HG02610 (cell line): Measurements from ENCODE around the gene PRDX4.
A peak's percentile ranks its signal among the peaks of the same experiment; 100 is the strongest.
"Not testable (repeated sequence)": the region's sequence is repeated elsewhere in the genome, so short reads cannot be mapped to it uniquely, and the experiment has no call there.

Source experiments
- ATAC-seq: cut with Tn5 transposase; IDR thresholded peaks from one replicate; pipeline ENCODE4 v1.9.1; 2021; ENCODE audit warnings: mild to moderate bottlenecking, moderate library complexity; ENCODE audit not compliant: unreplicated experiment

Gene PRDX4

GRCh38 chrX:23670528-23670927 is 3.2 kb downstream of the PRDX4 start:
- ATAC-seq = no peak

GRCh38 chrX:23673108-23673507 is 5.8 kb downstream of the PRDX4 start:
- no peak for ATAC-seq

- ATAC-seq = not testable (repeated sequence)
These were observed 9.2 kb downstream of the PRDX4 start for GRCh38 chrX:23676486-23676885.

- no peak for ATAC-seq
These were observed 24.9 kb downstream of the PRDX4 start for GRCh38 chrX:23692166-23692565.

GRCh38 chrX:23694606-23695005 is 27.3 kb downstream of the PRDX4 start:
- ATAC-seq = peak; percentile 57

- no peak for ATAC-seq
These were observed 32.4 kb downstream of the PRDX4 start for GRCh38 chrX:23699636-23700194.

- ATAC-seq = no peak
These were observed 37.4 kb downstream of the PRDX4 start for GRCh38 chrX:23704673-23705206.

GRCh38 chrX:23705235-23705634 is 37.9 kb downstream of the PRDX4 start:
- no peak for ATAC-seq

GRCh38 chrX:23720117-23720677 is 52.9 kb downstream of the PRDX4 start:
- no peak for ATAC-seq

GRCh38 chrX:23726191-23726590 is 58.9 kb downstream of the PRDX4 start:
- ATAC-seq = no peak

- no peak for ATAC-seq
These were observed 59.9 kb downstream of the PRDX4 start for GRCh38 chrX:23727206-23727605.

GRCh38 chrX:23729214-23729613 is 61.9 kb downstream of the PRDX4 start:
- ATAC-seq = no peak

GRCh38 chrX:23731951-23732350 is 64.7 kb downstream of the PRDX4 start:
- no peak for ATAC-seq

GRCh38 chrX:23732704-23733103 is 65.4 kb downstream of the PRDX4 start:
- peak; percentile 78 for ATAC-seq
